NCI-H2107 treated with DMSO at 0.1 percent for 48 hours (cell line): ENCODE data around the gene PEDS1.
A peak's percentile ranks its signal among the peaks of the same experiment; 100 is the strongest.
"Not testable (repeated sequence)": the region's sequence is repeated elsewhere in the genome, so short reads cannot be mapped to it uniquely, and the experiment has no call there.

Source experiments
- DNase-seq: peaks from one replicate; lab custom pipeline; 2025; ENCODE audit not compliant: unreplicated experiment; lab: John Stamatoyannopoulos, UW

PEDS1 gene

DNA sequence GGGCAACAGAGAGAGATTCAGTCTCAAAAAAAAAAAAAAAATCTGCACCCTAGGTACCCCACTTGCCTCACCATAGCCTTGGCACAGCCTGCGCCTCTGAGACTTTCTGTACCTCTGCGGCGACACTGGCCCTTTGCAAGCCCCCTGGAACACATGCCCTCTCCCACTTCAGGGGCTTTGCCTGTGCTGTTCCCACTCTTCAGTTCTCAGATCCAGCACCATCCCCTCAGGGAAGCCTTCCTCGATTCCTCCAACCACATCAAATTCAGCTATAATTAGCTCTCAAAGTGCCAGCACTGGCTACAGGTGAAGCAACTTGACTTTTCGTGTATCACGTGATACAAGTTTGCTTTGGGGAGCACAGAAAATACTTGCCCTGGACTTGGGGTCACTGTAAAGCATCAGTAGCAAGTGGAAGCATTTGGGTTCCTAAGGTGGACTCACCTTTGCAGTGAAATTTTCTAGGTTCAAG is 38.4 kb downstream of the PEDS1 start:
- DNase-seq, result no peak

DNA sequence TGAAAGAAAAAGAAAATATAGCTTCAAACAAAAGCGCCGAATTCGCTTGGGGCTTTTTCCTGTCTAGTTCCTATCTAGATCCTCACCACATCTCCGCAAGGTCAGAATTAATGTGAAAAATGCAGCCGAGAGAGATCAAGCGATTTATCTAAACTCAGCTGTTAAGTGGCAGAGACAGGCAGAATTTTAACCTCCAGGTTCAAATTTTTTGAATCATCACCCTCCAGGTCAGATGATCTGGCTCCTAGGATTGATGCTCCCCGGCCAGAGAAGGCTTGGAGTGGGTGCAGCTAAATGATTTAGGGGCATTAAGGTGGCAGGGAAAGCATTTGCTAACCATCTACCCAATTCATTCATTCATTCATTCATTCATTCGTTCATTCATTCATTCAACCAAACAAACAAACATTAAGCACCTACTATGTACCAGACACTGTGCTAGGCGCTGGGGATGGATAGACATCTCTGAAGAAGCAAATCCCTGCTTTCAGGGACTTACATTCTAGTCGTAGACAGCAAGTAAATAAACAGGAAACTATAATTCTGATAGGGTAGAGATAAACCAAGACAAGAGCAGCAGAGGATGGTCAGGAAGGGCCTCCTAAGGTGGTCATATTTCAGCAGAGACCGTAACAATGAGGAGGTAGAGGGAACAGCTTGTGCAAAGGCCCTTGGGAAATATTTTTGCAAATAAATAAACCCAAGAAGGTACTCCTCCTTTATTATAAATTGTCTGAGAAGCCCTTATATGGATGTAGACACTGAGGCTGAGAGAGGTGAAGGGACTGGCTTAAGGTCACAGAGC is 39.9 kb downstream of the PEDS1 start:
- DNase-seq, result no peak

DNA sequence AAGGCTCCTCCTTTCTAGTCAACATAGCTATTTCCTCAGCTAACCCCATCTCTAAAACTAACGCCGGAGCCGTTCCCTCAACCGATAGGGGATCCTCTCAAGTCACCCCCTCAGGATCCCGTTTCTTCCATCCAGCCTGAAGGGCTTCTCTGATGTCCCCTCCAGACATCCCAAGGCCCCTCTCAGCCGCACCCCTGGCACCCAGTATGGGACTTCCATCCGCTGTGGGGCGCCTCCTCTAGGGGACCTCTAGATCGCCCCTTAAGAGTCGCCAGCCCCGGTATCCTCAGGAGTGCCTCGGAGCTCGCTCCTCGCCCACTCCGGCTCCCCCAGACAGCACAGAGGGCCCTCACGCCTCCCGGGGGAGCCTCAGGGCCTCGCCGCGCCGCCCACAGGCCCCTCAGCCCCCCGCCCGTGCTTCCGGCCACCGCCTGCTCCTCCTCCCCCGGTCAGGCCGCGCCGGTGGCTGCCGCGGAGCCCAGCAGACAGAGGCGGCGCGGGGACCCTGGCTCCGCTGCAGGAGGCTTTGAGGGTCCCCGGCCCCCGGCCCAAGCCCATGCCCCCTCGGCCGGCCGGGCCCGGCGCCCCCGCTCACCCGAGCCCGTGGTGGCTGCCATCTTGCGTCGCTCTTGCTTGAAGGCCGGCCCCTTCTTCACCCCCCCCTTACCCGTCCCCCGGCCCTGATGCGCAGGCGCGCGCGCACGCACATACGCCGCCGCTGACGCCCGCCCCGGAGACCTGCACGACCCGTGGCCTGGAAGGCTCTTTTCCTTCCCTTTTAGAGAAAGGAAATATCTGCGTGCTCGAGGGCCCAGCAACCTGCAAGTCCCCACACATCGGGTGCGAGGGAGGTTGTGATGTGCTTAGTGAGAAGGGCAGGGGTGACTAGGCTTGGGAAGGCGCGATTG is 40.8 kb downstream of the PEDS1 start, which contains the start of gene UBE2V1:
Gene UBE2V1, minus strand, starts transcription at position 639 of the 908 bp plus-strand sequence. Its CDS starts 22 bp downstream, at position 617.
- DNase-seq, result peak; percentile 40

DNA sequence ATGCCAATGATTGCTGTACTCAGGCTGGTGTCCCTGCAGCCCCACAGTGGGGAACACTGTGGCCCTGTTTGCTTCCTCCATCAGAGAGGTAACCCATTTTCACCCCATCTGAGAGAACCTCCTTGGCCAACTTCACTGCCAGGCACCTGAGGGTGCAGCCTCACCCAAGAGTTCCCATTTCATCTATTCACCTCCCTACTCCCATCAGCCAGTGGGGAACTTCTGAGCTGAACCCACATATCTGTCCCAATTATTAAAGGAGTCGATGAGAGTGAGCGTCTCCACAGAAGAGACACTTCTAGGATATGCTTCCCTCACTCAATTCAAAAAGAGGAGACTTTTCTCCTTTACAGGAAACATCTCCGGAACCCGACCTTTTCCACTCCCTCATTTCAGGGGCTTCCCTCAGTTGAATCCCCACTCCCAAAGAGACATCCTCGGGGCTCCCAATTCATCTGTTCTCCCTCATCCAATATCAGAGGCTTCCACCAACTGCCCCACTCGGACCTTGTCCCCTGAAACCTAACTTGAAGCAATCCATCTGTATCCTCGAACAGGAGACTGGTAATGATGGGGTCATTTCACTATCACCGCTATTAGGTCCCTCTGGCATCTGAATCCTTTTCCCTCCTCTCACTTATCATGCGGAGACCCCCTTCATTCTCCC is 41.6 kb downstream of the PEDS1 start:
- DNase-seq, result no peak

DNA sequence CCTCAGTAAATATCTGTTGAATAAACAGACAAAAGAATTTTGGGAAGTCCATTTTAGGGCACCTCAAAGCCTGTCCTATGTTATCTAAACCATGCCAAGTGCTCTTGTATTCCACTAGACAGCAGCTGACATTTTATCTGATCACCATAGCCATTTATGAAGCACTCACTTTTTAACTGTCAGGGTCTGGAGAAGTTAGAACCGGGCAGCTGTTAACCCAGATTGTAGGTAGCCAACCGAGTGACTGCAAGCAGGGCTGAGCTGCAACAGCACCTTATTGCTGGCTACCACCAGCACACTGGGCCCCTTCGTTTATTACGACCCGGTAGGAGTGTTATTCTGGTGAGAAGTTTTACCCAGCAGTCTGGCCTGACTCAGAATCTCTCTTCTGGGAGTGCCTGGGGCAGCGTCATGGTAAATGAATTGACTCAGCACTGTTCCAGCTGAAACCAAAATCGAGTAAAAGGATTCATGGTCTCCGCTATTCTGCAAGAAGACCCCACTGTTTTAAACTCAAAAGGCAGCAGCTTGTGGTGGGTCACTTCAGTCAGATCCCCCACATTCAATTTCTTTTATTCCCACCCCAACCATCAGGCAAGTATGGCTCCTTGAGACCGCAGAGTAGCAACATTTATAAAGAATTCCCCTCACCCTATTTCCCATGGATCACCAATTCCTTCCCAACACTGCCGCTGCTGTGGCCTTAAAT is 42.2 kb downstream of the PEDS1 start:
- no peak for DNase-seq

DNA sequence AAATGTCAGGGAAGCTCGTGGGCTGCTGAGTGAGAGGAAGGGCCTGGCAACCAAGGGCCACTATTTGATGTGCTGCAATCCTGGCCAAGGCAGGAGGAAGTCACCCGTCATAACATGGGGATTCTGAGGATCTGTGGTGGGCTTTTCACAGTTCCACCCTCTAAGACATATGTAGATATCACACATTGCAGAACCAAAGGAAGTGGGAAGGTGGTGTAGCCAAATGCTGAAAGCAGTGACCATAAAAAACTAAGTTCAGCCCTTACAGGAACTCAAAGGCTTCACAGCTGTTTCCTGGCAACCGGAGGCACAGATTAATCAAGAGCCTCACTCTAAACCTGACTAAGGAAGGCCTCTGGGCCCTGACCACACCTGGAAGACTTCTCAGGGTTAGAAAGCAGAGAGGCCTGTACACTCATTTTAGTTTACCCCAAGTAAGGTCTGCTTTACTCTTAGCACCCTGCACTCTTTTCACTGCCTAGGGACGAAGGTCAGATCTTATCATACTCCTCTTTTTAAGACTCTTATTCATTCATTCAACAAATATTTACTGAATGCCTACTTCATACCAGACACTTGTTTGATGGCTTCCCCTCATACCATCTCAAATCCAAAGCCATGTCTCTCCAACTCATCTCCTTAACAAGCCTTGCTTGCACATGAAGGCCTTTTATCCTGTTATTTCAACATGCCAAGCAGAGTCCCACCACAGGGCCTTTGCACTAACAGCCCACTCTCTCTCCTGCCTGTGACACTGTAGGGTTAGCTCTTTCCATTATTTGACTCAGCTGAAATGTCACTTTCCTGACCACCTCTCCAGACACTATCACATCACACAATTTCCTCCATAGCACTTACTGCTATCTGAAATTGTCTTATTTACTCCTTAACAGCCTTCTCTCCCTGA is 43.1 kb downstream of the PEDS1 start:
- no peak for DNase-seq

DNA sequence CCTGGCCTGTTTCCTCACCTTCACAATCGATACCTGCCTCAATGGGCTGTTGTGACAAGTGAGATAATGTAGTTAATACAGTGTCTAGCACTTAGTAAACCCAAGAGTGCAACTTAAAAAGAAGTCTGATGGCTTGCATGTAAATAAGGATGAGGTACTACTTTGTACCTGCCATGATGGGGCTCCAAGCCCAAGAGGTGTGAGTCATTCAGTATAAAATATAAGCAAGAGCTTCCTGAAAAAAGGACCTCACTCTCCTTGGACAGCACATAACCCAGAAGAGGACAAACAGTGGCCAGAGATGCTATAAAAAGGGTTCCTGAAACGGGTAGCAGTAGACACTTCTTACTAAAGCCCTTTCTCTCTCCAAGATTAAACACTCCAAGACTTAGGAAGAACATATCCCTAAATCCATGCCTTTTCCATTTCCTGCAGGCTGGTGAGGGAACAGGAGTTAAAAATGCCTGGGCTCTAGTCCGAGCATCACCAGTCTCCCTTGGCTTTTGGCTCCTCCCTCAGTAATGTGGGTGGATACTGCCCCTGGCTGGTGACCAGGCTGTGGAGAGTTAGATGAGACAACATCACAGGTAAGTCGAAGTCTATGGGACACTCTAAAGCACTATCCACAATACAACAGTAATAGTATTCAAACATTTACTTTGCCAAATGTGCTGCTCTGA is 44.8 kb downstream of the PEDS1 start:
- no peak for DNase-seq

DNA sequence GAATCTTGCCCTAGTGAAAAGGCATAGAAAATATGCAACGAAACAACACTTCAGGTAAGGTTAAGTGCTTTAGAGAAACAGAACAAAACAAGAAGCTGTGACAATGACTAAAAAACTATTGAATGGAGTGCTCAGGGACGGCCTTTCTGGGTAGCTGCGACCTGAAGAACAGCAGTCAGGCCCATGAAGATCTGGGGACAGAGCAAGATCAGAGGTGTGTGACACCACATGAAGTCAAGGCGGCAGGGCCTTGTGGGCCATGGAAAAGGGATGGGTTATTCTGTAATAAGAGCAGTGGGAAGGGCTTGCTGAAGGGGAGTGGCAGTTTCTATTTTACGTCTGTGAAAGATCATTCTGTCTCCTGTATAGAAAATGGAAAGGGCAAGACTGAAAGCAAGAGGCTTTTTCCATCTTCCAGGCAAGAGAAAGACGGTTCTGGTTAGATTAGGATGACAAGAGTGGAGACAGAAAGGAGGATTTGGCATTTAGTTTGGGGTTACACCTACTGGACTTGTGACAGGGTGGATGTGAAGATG is 45.7 kb downstream of the PEDS1 start:
- DNase-seq, result no peak

DNA sequence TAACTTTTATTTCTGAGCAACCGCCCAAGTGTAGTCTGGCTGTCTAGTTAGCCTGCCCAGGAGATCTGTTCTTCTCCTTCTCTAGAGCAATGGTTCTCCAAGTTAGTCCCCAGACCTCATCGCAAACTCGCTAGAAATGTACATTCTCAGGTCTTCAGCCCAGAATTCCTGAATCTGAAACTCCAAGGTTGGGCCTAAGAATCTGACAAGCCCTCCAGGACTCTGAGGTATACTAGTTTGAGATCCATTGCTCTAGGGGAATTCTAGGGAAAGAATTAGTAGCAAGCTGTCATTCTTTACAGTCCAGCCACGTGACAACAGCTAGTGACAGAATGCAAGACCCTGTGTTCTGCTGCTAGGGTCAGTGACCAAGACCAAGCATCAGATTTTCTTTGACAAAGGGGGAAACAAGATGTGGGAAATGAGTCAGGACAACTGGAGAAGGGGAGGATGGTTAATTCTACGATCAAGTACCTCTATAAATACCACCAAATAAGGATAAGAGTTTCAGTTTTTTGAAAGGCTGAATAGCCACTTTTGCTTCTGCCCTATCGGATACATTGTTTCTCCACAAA is 46.4 kb downstream of the PEDS1 start:
- DNase-seq, result no peak

DNA sequence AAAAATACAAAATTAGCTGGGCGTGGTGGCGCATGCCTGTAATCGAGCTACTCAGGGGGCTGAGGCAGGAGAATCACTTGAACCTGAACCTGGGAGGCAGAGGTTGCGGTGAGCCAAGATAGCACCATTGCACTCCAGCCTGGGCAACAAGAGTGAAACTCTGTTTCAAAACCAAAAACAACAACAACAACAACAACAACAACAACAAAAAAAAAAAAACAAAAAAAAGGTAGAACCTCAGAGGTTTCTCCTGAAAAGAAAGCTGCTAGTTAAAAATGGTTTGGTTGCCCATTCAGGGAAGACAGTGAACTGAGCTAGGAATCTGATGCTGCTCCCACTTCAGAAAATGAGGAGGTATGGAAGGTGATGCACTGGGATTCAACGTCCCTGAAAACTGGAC is 46.9 kb downstream of the PEDS1 start:
- DNase-seq, result not testable (repeated sequence)
